ENCODE measurements around the gene OR10A4.

The OR10A4 gene

GRCh38 chr11:6841694-6842093, 34.7 kb upstream of the OR10A4 start:
- Histone ChIP-seq H3K4me2 (ENCODE audit: low read depth, low read length) (peak overlapping the region; percentile 1; the same call in 1 of the 2 replicates), H2AFZ (ENCODE audit: low read length) (no peak overlapping the region), H3K36me3 (replicated peaks; ENCODE audit: insufficient read depth, low read length) (no peaks in the 10 kb centered on the region), H4K20me1 (ENCODE audit: insufficient read depth, low read length) (no peaks in the 10 kb centered on the region), H3K4me1 (ENCODE audit: low read length) (no peaks in the 10 kb centered on the region), H3K9me3 (replicated peaks; ENCODE audit: insufficient read depth, low read length) (no peaks in the 10 kb centered on the region), H3K79me2 (ENCODE audit: low read length) (no peaks in the 10 kb centered on the region), H3K4me3 (ENCODE audit: low read length) (no peak overlapping the region), H3K9ac (ENCODE audit: low read length) (no peak overlapping the region), H3F3A (ENCODE audit: insufficient read depth, low read length) (no peaks in the 10 kb centered on the region), H3K27me3 (replicated peaks; ENCODE audit: insufficient read depth, low read length) (no peaks in the 10 kb centered on the region), H3K27ac (ENCODE audit: low read length) (no peak overlapping the region), H3K9me2 (replicated peaks; ENCODE audit: insufficient read depth, low read length) (no peaks in the 10 kb centered on the region; the same call in 1 of the 2 replicates)
- no peak for DNase-seq
- TF ChIP-seq EZH2phosphoT487 (IDR thresholded peaks at IDR 0.05; ENCODE audit: low read length) (no peak), EZH2 (optimal IDR thresholded peaks at IDR 0.05; ENCODE audit: low read depth, low read length) (no peak), CTCF (IDR thresholded peaks at IDR 0.05; ENCODE audit: low read length) (no peak)

GRCh38 chr11:6843670-6844069, 32.8 kb upstream of the OR10A4 start:
- no peaks in the 10 kb centered on the region for H3K4me1 ChIP-seq (ENCODE audit: low read length)
- H3K79me2 ChIP-seq (ENCODE audit: low read length), result no peaks in the 10 kb centered on the region
- DNase-seq, result no peak
- no peaks in the 10 kb centered on the region for H3F3A ChIP-seq (ENCODE audit: insufficient read depth, low read length)
- no peaks in the 10 kb centered on the region; the same call in 1 of the 2 replicates for H3K9me2 ChIP-seq (replicated peaks; ENCODE audit: insufficient read depth, low read length)
- H3K9ac ChIP-seq (ENCODE audit: low read length), result no peak overlapping the region
- no peaks in the 10 kb centered on the region for H3K36me3 ChIP-seq (replicated peaks; ENCODE audit: insufficient read depth, low read length)
- H3K4me3 ChIP-seq (ENCODE audit: low read length), result no peak overlapping the region
- H3K27me3 ChIP-seq (replicated peaks; ENCODE audit: insufficient read depth, low read length), result no peaks in the 10 kb centered on the region
- H3K27ac ChIP-seq (ENCODE audit: low read length), result no peak overlapping the region
- no peak for TF ChIP-seq EZH2 (optimal IDR thresholded peaks at IDR 0.05; ENCODE audit: low read depth, low read length)
- no peak for TF ChIP-seq EZH2phosphoT487 (IDR thresholded peaks at IDR 0.05; ENCODE audit: low read length)
- no peak for TF ChIP-seq CTCF (IDR thresholded peaks at IDR 0.05; ENCODE audit: low read length)
- H2AFZ ChIP-seq (ENCODE audit: low read length), result no peak overlapping the region
- H4K20me1 ChIP-seq (ENCODE audit: insufficient read depth, low read length), result no peaks in the 10 kb centered on the region
- no peaks in the 10 kb centered on the region for H3K9me3 ChIP-seq (replicated peaks; ENCODE audit: insufficient read depth, low read length)
- no peak overlapping the region for H3K4me2 ChIP-seq (ENCODE audit: low read depth, low read length)

- H3K4me1 ChIP-seq (ENCODE audit: low read length), result no peaks in the 10 kb centered on the region
- no peak overlapping the region for H3K9ac ChIP-seq (ENCODE audit: low read length)
- no peaks in the 10 kb centered on the region for H3F3A ChIP-seq (ENCODE audit: insufficient read depth, low read length)
- DNase-seq, result no peak
- no peaks in the 10 kb centered on the region for H3K27me3 ChIP-seq (replicated peaks; ENCODE audit: insufficient read depth, low read length)
- no peaks in the 10 kb centered on the region for H3K9me3 ChIP-seq (replicated peaks; ENCODE audit: insufficient read depth, low read length)
- no peak for TF ChIP-seq EZH2phosphoT487 (IDR thresholded peaks at IDR 0.05; ENCODE audit: low read length)
- TF ChIP-seq CTCF (IDR thresholded peaks at IDR 0.05; ENCODE audit: low read length), result no peak
- TF ChIP-seq EZH2 (optimal IDR thresholded peaks at IDR 0.05; ENCODE audit: low read depth, low read length), result no peak
- H3K79me2 ChIP-seq (ENCODE audit: low read length), result no peaks in the 10 kb centered on the region
- H3K27ac ChIP-seq (ENCODE audit: low read length), result no peak overlapping the region
- no peak overlapping the region for H3K4me3 ChIP-seq (ENCODE audit: low read length)
- no peak overlapping the region for H2AFZ ChIP-seq (ENCODE audit: low read length)
- H3K4me2 ChIP-seq (ENCODE audit: low read depth, low read length), result no peak overlapping the region
- no peaks in the 10 kb centered on the region; the same call in 1 of the 2 replicates for H3K9me2 ChIP-seq (replicated peaks; ENCODE audit: insufficient read depth, low read length)
- H4K20me1 ChIP-seq (ENCODE audit: insufficient read depth, low read length), result no peaks in the 10 kb centered on the region
- no peaks in the 10 kb centered on the region for H3K36me3 ChIP-seq (replicated peaks; ENCODE audit: insufficient read depth, low read length)
Observed at GRCh38 chr11:6844356-6844755, 32.1 kb upstream of the OR10A4 start.
